ENCODE data around the gene PRR23E.

GRCh38 chr3:127222163-127222562, 29.2 kb downstream of the PRR23E start:
- TF ChIP-seq CTCF (IDR thresholded peaks at IDR 0.05) (no peak), POLR2A (IDR thresholded peaks at IDR 0.05) (no peak), POLR2AphosphoS5 (IDR thresholded peaks at IDR 0.05) (no peak)
